Stimulated activated CD4-positive, alpha-beta T cell treated with anti-CD3 and anti-CD28 coated beads, Interleukin-1b, Interleukin-23, amount 100 ng/mL, for 4 hours (primary cell): ENCODE data around the gene RTTN.
"Not testable (repeated sequence)": the region's sequence is repeated elsewhere in the genome, so short reads cannot be mapped to it uniquely, and the experiment has no call there.

Experiments used
- DNase-seq, 2 donors: peaks; one replicate each; pipeline ENCODE4 v3.0.0-alpha.2; 2020; ENCODE audit warnings: low read depth in 2 of 2

The RTTN gene

DNA sequence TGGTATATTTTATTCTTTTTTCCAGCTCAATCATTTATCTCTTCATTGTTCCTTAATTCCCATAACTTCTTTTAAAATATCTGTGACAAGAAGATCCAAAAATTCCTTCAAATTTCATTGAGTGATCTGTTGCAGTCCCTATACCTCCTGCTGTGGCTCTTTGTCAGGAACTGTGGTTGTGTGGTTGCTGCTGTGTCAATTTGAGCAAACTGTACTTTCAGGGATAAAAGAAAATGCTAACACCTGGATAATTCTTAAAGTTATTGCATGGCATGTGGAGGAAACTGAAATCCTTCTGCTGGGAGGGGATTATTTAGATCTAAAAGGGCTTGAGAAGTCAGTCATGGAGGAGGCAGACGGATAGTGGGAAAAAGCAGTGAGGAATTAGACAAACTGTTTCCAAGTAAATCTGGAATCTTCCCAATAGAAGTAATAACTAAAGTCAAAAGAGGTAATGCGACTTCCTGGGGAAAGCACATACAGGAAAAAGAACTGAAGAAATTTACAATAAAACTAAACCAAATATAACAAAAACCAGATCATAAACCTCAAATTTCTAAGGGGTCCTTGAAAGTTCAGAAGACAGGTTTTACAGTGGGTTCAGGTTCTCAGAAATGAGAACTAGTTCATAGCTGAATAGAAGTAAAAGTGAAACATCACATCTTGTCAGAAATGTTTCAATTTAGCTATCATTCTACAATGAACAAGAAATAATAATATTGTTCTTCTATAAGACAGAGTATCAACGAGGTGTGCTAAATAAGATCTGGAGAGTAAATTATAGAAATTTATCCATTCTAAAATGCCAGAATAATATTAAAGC, 224.3 kb downstream of the RTTN start:
- no peak for DNase-seq

DNA sequence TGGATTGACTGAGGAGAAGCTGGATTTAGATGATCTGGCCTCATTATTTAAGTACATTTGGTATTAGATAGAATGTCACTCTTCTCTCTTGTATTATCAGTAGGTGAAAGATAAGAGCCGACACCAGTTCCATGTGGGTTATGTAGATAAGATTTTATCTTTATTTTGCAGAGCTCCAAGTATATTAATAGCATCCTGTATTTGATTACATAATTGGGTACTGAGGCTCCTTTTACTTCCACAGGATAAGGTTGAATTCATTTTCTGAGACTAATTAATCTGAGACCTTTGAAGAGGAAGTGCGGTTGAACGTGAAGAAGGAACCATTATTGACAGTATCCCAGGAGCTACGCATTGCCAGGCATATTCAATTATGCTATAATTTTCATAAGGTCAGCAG, 225.0 kb downstream of the RTTN start:
- no peak for DNase-seq

DNA sequence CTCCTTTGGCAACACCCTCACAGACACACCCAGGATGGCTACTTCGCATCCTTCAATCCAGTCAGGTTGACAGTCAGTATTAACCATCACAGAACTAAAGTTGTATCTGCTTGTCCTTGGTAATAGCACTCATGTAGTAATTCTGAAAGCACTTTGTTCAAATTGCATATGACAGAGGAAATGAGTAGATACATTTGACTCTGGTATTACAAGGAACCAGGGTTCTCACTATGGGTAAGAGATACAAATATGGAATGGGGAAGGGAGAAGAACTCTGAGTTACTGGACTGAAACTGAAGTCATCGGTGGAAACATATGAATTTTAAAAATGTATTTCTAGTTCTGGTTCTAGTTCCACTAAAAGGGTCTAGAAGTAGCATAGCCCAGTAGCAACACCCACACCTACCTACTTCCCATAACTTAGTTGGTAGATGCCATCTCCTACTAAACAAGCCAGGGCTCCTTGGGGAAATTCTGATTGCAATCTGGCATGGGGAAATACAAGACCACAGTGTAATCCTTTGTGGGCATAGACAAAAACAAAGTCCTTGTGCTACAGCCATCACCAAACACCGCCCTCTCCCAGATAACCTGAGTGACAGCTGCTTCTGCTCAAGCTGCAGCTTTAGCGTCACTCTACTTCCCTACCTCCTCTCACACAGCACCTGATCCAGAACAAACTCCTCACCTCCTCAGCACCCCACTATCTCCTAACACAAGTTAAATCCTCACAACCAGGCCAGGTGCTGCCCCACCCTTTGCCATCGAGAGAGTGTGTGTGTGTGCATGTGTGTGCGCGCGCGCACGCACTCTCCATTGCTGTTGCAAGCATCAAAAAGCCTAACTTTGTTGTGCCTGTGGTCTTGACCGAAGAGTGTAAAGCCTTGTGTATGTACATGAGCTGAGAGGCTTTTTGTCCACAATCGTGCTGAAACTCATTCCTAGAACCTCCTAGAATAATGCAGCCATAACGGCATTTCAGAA, 226.5 kb downstream of the RTTN start:
- no peak for DNase-seq

DNA sequence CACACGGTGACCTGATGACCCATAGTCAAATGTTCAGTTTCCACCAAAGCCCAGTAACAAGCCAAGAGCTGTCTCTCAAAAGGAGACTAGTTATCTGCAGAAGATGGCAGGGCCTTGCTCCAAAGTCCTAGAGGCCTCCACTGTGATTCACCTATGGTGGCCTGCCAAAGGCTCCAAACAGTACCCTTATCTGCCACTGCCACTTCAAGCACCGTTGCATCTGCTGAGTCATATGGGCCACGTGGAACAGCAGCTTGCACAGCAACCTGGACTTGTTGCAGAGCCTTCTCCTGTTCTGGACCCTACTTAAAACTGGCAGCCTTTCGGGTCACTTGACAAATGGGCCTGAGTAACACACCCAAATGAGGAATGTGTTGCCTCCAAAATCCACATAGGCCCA, 230.2 kb downstream of the RTTN start:
- DNase-seq = not testable (repeated sequence)

DNA sequence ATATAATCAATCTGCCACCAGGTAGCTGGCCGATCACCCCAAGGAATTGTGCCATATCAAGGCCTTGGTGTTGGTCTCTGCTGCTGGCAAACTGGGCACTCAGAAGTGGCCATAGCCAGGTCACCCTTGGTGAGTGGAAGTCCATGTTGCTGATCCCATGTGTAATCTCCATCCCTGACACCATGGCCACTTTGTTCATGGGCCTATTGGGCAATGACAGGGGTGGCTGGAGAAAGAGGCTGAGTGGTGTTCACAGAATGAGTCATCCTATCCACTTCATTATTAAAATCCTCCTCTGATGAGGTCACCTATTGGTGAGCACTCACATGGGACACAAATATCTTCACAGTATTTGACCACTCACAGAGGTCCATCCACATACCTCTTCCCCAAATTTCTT, 231.1 kb downstream of the RTTN start:
- DNase-seq = no peak

DNA sequence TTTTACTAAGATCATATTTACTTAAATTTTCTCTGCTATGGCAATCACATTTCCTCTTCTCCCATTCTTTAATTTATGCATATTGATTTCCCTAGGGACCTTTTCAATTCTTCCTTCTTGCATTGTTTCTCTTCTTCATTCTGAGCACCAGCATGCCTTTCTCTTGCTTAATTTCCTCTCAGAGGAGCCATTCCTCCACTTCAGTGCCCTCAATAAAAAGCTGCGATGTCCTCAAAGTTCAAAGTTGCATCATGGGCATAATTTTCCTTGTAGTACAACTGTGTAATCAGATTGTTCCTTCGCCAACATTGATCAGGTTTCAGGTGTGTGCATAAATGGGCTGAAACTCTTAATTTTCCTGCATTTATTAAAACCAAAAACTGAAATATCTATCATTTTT, 236.0 kb downstream of the RTTN start:
- DNase-seq = no peak

DNA sequence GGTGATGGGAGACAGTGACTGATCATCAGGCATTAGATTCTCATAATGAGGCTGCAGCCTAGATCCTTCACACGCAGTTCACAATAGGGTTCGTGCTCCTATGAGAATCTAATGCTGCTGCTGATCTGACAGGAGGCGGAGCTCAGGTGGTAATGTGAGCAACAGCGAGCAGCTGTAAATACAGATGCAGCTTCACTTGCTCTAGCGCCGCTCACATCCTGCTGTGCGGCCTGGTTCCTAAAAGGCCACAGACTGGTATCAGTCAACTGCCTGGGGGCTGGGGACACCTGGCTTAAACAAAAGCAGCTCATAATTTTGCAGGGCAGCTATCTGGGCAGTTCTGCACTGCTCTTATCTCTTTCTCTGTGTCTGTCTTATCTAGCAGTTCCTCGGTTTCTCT, 237.4 kb downstream of the RTTN start:
- no peak for DNase-seq

DNA sequence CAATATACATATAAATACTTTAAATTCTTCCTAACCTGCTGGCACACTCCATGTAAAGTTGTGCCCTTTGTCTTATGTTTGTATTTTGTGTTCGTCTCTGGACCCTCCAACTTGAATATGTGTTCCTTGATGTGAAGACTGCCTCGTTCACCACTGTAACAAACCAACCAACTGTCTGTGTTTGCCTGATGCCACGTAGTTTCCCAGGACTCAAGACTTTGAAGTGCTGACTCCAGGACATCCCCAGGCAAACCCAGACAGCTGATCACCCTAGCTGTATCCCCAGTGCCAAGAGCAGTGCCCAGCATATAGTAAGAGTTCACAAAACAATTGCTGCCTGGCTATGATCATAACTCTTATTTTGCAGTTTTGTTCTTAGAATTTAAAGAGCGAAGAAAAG, 242.3 kb downstream of the RTTN start:
- no peak for DNase-seq

DNA sequence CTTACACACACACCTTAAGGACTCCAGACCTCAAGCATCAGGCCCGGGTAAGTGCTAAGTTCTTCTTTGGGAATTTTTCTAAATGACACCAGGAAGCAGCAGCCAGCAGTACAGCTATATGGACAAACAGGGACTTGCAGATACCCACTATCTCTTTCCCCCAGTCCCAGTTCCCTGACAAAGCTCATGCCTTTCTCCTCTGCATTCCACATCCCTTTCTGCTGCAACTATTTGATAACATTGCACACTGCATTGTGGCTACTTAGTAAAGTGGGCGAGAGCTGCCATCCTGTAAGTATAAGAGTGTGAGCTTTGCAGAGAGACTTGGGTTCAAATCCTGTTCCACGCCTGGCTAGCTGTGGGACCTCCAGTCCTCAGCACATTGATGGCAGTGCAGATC, 243.8 kb downstream of the RTTN start:
- no peak for DNase-seq

DNA sequence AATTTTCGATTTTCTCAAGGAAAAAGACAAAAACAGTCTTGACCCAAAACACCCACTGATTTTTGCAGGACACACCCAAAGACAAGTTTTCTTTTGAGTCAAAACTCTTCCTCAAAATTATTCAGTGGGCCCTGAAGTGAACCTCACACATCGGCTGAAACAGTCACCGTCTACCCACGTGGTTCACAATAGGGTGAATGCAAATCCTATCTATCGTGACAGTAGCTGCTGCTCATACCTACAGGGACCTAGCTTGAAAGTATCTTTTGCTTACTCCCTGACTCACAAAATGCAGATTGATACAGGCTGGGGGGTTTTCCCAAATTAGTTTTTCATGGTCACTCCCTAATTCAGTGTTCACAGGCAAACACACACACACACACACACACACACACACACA, 247.1 kb downstream of the RTTN start:
- DNase-seq = no peak

DNA sequence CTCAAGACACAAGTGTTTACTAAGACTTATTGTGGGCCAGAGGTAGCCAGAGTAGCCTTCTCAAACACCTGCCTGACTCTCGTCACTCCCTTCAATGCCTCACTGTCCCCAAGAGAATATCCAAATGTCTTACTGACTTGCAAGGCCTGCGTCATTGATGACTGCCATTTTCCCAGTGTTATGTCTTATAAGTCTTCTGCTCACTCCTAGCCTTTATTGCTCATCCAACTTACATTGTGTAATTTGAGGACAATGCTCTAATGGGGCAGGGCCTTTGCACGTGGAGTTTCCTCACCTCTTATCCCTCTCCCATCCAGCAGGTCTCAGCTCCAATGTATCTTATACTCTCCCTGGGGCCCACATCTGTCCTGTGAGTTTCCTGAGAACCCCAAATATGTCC, 247.7 kb downstream of the RTTN start:
- DNase-seq = no peak

DNA sequence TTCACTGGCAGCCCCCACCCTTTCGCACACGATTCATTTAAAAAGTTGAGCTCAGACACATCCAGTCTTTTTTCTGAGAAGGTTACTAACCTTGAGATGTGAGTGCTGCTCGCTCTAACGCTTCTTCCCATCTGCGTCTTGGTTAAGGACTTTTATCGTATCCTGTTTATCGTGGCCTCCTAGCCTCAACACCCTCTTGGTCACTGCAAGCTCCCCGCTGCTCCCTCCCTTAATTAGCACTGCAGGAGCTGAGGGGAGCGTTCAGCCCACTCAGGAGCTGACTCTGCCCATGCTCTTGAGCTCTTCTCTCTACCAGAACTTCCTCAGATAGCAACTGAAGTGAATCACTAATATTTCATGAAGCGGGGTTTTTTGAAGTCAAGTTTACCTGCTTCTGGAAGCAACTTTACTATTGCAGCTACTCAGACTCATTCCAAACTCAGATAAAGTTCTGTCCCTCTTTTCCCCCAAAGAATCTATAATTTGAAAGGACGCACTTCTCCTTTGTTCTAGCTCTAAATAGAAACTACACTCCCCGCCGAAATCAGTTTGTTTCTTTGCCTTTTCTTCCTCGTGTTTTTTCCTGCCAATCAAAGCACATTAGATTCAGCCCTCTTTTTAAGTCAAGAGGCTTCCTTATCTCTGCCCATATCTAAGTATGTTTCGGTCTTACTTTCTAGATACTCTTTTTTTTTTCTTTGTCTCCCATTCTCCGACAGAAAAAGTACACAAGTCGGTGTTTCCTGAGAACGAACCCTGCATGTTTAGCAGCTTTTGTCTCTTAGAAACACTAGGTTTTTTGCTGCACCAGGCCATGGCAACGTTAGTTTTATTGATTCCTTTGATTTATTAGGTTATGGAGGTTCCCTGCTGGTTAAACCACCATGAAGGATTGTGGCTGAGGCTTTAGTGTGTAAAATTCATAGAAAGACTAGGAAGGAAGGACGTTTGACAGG, 248.5 kb downstream of the RTTN start:
- DNase-seq = no peak

DNA sequence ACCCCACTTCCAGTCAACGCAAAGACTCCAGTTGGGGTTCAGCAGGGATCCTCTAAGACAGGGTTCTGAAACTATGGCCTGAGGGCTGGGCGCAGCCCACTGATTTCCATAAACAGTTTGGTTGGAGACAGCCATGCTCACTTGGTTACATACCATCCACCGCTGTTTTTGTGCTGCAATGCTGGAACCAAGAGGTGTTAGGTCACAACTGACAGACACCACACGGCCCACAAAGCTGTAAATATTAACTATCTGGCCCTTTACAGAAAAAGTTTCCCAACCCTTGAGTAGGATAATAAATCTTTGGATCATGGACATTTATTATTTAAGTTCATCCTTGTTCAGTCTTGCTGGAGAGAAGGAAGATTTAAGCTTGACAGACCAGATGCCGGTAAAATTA, 249.4 kb downstream of the RTTN start:
- DNase-seq = no peak

DNA sequence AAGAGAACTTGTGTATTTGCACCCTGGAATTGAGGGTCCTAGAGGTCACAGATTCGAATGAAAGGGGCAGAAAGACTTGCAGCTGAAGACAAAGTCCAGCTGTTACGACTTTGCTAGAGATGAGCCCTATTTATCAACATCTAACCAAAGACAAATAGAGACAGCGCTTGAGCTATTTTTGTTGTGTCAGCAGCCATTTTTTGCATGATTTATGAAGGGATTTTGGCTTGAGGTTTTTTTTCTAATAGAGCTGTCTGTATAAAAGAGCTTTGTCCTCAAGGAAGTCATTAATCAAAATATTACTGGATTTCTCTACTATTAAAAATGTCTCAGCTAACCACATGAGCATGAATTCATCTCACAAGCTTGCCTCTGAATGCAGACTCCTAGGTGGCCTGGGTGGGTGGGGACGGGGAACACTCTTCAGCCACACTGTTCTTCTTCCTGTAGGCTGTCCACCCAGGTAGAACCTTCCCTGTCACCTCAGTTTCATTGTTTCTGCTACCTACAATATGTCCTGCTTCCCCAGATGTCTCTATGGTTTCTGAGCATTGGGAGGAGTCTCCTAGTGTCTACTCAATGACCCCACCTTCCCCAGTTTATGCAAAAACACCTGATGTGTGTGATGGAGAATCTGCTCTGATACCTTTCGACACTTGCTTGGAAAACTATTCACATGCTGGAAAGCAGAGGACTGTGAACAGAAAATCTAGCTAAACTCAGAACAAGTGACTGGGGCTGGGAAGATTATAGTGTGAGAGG, 250.6 kb downstream of the RTTN start:
- no peak for DNase-seq

DNA sequence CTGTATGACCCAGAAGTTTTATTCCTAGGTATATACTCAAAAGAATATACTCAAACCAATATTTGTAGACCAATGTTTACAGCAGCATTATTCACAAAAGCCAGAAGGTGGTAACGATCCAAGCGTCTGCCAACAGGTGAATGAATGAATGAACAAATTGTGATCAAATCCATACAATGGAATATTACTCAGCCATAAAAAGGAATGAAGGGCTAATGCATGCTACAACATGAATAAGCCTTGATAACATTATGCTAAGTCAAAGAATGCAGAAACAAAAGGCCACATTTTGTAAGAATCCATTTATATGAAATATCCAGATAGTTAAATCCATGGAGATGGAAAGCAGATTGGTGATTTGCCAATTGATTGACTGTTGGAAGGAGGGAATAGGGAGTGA, 252.3 kb downstream of the RTTN start:
- no peak for DNase-seq
